SH-SY5Y (cell line): ENCODE measurements around the gene HLX.

Experiments used
- GATA2 ChIP-seq: IDR thresholded peaks from 2 replicates; pipeline ENCODE4 v1.6.1; 2011; ENCODE audit warnings: mild to moderate bottlenecking, low read depth, low read length
- GATA3 ChIP-seq: IDR thresholded peaks from 2 replicates; pipeline ENCODE4 v1.6.1; 2011; ENCODE audit warnings: low read depth, mild to moderate bottlenecking, low read length, moderate library complexity

DNA sequence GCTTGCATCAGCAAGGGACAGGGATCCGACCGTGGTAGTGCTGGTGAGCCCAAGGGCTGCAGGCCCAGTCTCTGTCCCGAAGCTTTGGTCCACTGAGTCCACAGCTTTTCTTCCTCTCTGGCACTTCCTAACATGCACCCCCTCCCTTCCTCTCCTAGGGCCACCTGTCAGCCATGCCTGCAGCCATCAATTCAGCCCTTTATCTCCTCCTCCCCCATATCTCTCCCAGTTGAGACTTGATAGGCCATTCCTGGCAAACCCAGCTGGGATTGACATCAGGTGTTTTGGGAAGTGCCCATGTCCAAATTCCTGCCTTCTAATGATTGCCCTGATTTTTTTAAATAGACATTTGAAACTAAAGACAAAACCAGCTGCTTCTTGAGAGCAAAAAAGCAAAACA, 25.6 kb downstream of the HLX start:
- TF ChIP-seq GATA3, result no peak
- TF ChIP-seq GATA2, result no peak
